GM23338 (cell line): ENCODE measurements around the gene NRAS. TPM values are rescaled to one million over a fixed set of nuclear protein-coding genes. Genes with fewer than 3 reads are reported as not detected.

Experiments used
- ATAC-seq: fragments of 200-7000 bp; cut with Tn5 transposase; 3 replicates; pipeline ENCODE4 v1.9.1; 2020
- DNase-seq: peaks from one replicate; pipeline ENCODE4 v3.0.0-alpha.2; 2015; ENCODE audit warnings: low spot score
- H2AFZ ChIP-seq: fragments of 200-600 bp; sonication (generic); 2 replicates; pipeline ENCODE4 v1.8.0; 2016; ENCODE audit warnings: antibody characterized with exemption, mild to moderate bottlenecking, moderate library complexity
- H3F3A ChIP-seq: fragments of 200-600 bp; sonication (generic); replicated peaks from 2 replicates; pipeline ENCODE4 v1.8.0; 2017; ENCODE audit warnings: antibody characterized with exemption, mixed run types, low read depth
- H3K27ac ChIP-seq: fragments of 200-600 bp; sonication (generic); 2 replicates; pipeline ENCODE4 v1.6.1; 2016; ENCODE audit warnings: low read depth
- H3K27me3 ChIP-seq: fragments of 200-600 bp; sonication (generic); 2 replicates; pipeline ENCODE4 v1.8.0; 2016; ENCODE audit warnings: mild to moderate bottlenecking, mixed run types, moderate library complexity; ENCODE audit not compliant: insufficient read depth
- H3K36me3 ChIP-seq: fragments of 200-600 bp; sonication (generic); 2 replicates; pipeline ENCODE4 v1.8.0; 2016; ENCODE audit warnings: mild to moderate bottlenecking; ENCODE audit not compliant: insufficient read depth
- H3K4me1 ChIP-seq: fragments of 200-600 bp; sonication (generic); 2 replicates; pipeline ENCODE4 v1.8.0; 2016; ENCODE audit warnings: mild to moderate bottlenecking, moderate library complexity; ENCODE audit not compliant: insufficient read depth
- H3K4me2 ChIP-seq: fragments of 200-600 bp; sonication (generic); 2 replicates; pipeline ENCODE4 v1.7.1; 2017; ENCODE audit warnings: mixed run types
- H3K4me3 ChIP-seq: fragments of 200-600 bp; sonication (generic); 2 replicates; pipeline ENCODE4 v1.6.1; 2016; ENCODE audit warnings: mixed run types
- H3K79me2 ChIP-seq: fragments of 200-600 bp; sonication (generic); replicated peaks from 2 replicates; pipeline ENCODE4 v1.8.0; 2017; ENCODE audit warnings: mild to moderate bottlenecking; ENCODE audit not compliant: insufficient read depth
- H3K9me2 ChIP-seq: fragments of 200-600 bp; sonication (generic); 2 replicates; pipeline ENCODE4 v1.8.0; 2017; ENCODE audit not compliant: insufficient read depth
- H4K20me1 ChIP-seq: fragments of 200-600 bp; sonication (generic); replicated peaks from 2 replicates; pipeline ENCODE4 v1.8.0; 2017; ENCODE audit warnings: mild to moderate bottlenecking; ENCODE audit not compliant: insufficient read depth
- H3K27ac Mint-ChIP-seq: 2 replicates; pipeline ENCODE4 v1.8.0; 2020; ENCODE audit warnings: inconsistent platforms, mild to moderate bottlenecking, moderate library complexity, mixed read lengths
- H3K27me3 Mint-ChIP-seq: 3 replicates; pipeline ENCODE4 v1.8.0; 2022; ENCODE audit warnings: low read depth, mild to moderate bottlenecking, moderate library complexity, mixed read lengths, inconsistent platforms; ENCODE audit not compliant: insufficient read depth, poor library complexity
- H3K36me3 Mint-ChIP-seq: 3 replicates; pipeline ENCODE4 v1.8.0; 2021; ENCODE audit warnings: low read depth, mild to moderate bottlenecking, inconsistent platforms, moderate library complexity, mixed read lengths
- H3K4me1 Mint-ChIP-seq: 3 replicates; pipeline ENCODE4 v1.8.0; 2020; ENCODE audit warnings: mild to moderate bottlenecking, inconsistent platforms, mixed read lengths
- H3K4me3 Mint-ChIP-seq: 3 replicates; pipeline ENCODE4 v1.8.0; 2021; ENCODE audit warnings: moderate library complexity, mild to moderate bottlenecking, inconsistent platforms, mixed read lengths
- H3K9me3 Mint-ChIP-seq: 3 replicates; pipeline ENCODE4 v1.8.0; 2020; ENCODE audit warnings: moderate library complexity, mild to moderate bottlenecking, inconsistent platforms, mixed read lengths
- CREB1 ChIP-seq: fragments of 250-450 bp; sonication (Bioruptor Pico); IDR thresholded peaks from 2 replicates; pipeline ENCODE4 v1.5.0; 2020; ENCODE audit warnings: low read depth, mild to moderate bottlenecking, moderate library complexity
- CTCF ChIP-seq, 2 experiments: fragments of 200-600 bp in 1 of 2; sonication (generic) in 1 of 2; conservative IDR thresholded peaks; 2 replicates each; pipeline versions ENCODE4 v1.5.1 to v1.6.1; 2016 to 2017; ENCODE audit warnings: antibody characterized with exemption in 2 of 2, low read depth in 2 of 2, mild to moderate bottlenecking in 2 of 2, moderate library complexity in 1 of 2
- ETS1 ChIP-seq: IDR thresholded peaks from 2 replicates; pipeline ENCODE4 v1.6.1; 2016; ENCODE audit warnings: antibody characterized with exemption
- EZH2 ChIP-seq: fragments of 200-600 bp; sonication (generic); IDR thresholded peaks from one replicate; pipeline ENCODE4 v1.8.0; 2017; ENCODE audit warnings: antibody characterized with exemption, mild to moderate bottlenecking, low read depth; ENCODE audit not compliant: unreplicated experiment
- EZH2phosphoT487 ChIP-seq: fragments of 200-600 bp; sonication (generic); IDR thresholded peaks from one replicate; pipeline ENCODE4 v1.8.1; 2018; ENCODE audit warnings: antibody characterized with exemption; ENCODE audit not compliant: unreplicated experiment
- JUNB ChIP-seq: IDR thresholded peaks from one replicate; pipeline ENCODE4 v1.6.1; 2016; ENCODE audit warnings: antibody characterized with exemption; ENCODE audit not compliant: unreplicated experiment
- NANOG ChIP-seq: IDR thresholded peaks from 2 replicates; pipeline ENCODE4 v1.6.1; 2016; ENCODE audit warnings: antibody characterized with exemption, borderline replicate concordance
- POLR2AphosphoS5 ChIP-seq: IDR thresholded peaks from 2 replicates; pipeline ENCODE4 v1.6.1; 2016; ENCODE audit warnings: antibody characterized with exemption, low read depth
- REST ChIP-seq: IDR thresholded peaks from one replicate; pipeline ENCODE4 v1.6.1; 2018; ENCODE audit warnings: antibody characterized with exemption; ENCODE audit not compliant: unreplicated experiment
- STAT1 ChIP-seq: IDR thresholded peaks from one replicate; pipeline ENCODE4 v1.6.1; 2016; ENCODE audit warnings: antibody characterized with exemption; ENCODE audit not compliant: unreplicated experiment
- ZNF114 ChIP-seq: fragments of 250-450 bp; sonication (Bioruptor Pico); IDR thresholded peaks from 2 replicates; pipeline ENCODE4 v1.5.0; 2020; ENCODE audit warnings: mild to moderate bottlenecking, moderate library complexity
- ZNF331 ChIP-seq: fragments of 250-450 bp; sonication (Bioruptor Pico); IDR thresholded peaks from 2 replicates; pipeline ENCODE4 v1.5.0; 2020; ENCODE audit warnings: low read depth, mild to moderate bottlenecking, moderate library complexity
- ZNF462 ChIP-seq: fragments of 250-450 bp; sonication (Bioruptor Pico); IDR thresholded peaks from 2 replicates; pipeline ENCODE4 v1.5.0; 2020; ENCODE audit warnings: mild to moderate bottlenecking, moderate library complexity
- polyA plus RNA-seq: library from polyadenylated mRNA; unstranded; fragments of >200 nt; fragmentation: Nextera tagmentation; extraction: Ambion mirVana; gene quantifications from 2 replicates; pipeline ENCODE4 v1.2.1, GENCODE V29; 2016
- total RNA-seq: library from RNA; depleted of rRNA; stranded (reverse); fragments of >200 nt; shearing (Covaris generic); gene quantifications from 2 replicates; pipeline ENCODE4 v1.2.3, GENCODE V29; 2014

Gene NRAS
- total and polyA plus RNA-seq, 2 experiments from 2014 or later, result 22.3 to 83.2 TPM

GRCh38 chr1:114671939-114672275 lies 44.7 kb downstream of the NRAS start:
- Histone ChIP-seq H3K9me2 (no peaks in the 10 kb centered on the region), H4K20me1 (no peaks in the 10 kb centered on the region), H3K36me3 (no peaks in the 10 kb centered on the region), H3F3A (peaks cover 7% of the 10 kb centered on the region; the same call in 1 of the 2 replicates), H2AFZ (no peak overlapping the region), H3K4me2 (no peak overlapping the region), H3K27ac (no peak overlapping the region), H3K79me2 (no peaks in the 10 kb centered on the region), H3K27me3 (peaks cover 26% of the 10 kb centered on the region; the same call in 1 of the 2 replicates), H3K4me3 (no peak overlapping the region), H3K4me1 (0 out of 2 replicates have a peak, but pooled peaks cover 4% of the 10 kb centered on the region)
- DNase-seq (no peak), ATAC-seq (no peak)
- H3K4me3 Mint-ChIP-seq, result no peak overlapping the region
- H3K36me3 Mint-ChIP-seq, result no peaks in the 10 kb centered on the region
- H3K4me1 Mint-ChIP-seq, result peaks cover 4% of the 10 kb centered on the region; the same call in 2 of the 3 replicates
- H3K9me3 Mint-ChIP-seq, result no peaks in the 10 kb centered on the region
- TF ChIP-seq ZNF462 (CRISPR knock-in tag) (no peak), POLR2AphosphoS5 (no peak), ZNF331 (no peak), CTCF (conservative IDR thresholded peaks at IDR 0.05; ENCODE audit: low read depth in 2 of 2) (no peak), STAT1 (no peak), CREB1 (CRISPR knock-in tag) (no peak), NANOG (no peak), REST (no peak), EZH2phosphoT487 (no peak), ETS1 (no peak), JUNB (no peak), ZNF114 (no peak), EZH2 (no peak)
- peaks cover 5% of the 10 kb centered on the region for H3K27me3 Mint-ChIP-seq
- H3K27ac Mint-ChIP-seq, result no peak overlapping the region
